GM21529 (cell line): Measurements from ENCODE around the gene YWHAH.
"Not testable (repeated sequence)": the region's sequence is repeated elsewhere in the genome, so short reads cannot be mapped to it uniquely, and the experiment has no call there.

Experiments used
- ATAC-seq: cut with Tn5 transposase; IDR thresholded peaks from one replicate; pipeline ENCODE4 v1.9.1; 2021; ENCODE audit not compliant: unreplicated experiment

YWHAH gene

GRCh38 chr22:31977141-31977841 lies 33.0 kb downstream of the YWHAH start:
- ATAC-seq = no peak

DNA sequence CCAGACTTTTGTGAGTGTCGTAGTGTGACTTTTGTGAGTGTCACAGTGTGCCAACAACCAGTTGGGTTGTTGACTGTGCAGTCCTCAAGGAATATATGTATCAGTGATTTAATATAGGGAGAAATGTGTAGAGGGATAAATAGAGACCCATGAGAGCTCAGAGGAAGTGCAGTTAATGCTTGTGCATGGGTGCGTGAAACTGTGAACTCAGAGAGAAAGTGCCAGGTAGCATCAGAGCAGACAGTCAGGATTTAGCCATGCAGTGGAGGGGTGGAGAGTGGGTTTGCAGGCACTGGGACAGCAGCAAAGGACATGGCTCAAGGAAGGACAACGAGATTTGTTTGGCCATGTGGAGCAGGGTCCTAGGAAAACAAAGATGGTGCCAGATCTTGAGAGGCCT lies 33.6 kb downstream of the YWHAH start:
- ATAC-seq = no peak

GRCh38 chr22:31980628-31981027 lies 36.3 kb downstream of the YWHAH start:
- ATAC-seq = no peak

- ATAC-seq = not testable (repeated sequence)
Observed at GRCh38 chr22:31981976-31982375, 37.6 kb downstream of the YWHAH start.

DNA sequence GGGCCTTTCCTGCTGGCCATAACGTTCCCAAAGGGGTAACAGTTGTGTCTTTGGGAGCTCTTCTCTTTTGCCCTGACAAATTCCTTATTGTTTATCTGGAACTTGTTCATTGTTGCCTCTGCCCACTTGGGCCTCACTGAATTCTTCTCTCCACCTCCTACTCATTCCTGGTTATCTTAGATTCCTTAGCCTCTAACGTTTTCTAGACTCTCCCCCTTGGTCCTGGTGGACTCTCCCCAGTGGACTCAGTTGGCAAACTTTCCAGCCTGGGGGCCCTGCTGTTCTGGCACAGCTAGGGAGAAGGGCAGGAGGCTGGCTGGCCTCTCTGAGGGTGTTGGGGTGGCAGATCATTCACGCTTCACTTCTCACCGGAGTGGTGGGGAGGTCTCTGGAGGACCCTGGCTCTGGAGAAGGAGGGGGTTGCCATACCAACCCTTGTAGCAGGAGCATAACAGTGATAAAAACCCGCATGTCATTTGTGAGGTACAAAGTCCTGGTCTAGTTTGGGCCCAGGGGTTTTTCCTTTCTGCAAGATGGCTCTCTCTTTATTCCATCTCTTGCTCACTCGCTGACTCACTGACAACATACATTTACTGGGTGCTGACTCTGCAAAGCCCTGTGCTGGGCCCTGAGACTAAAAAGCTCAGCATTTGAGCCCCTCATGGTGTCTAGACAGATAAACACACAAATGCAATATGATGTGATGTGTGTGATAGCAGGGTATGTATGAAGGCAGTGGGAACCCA lies 39.7 kb downstream of the YWHAH start:
- no peak for ATAC-seq

GRCh38 chr22:31987218-31987617 lies 42.9 kb downstream of the YWHAH start:
- no peak for ATAC-seq

DNA sequence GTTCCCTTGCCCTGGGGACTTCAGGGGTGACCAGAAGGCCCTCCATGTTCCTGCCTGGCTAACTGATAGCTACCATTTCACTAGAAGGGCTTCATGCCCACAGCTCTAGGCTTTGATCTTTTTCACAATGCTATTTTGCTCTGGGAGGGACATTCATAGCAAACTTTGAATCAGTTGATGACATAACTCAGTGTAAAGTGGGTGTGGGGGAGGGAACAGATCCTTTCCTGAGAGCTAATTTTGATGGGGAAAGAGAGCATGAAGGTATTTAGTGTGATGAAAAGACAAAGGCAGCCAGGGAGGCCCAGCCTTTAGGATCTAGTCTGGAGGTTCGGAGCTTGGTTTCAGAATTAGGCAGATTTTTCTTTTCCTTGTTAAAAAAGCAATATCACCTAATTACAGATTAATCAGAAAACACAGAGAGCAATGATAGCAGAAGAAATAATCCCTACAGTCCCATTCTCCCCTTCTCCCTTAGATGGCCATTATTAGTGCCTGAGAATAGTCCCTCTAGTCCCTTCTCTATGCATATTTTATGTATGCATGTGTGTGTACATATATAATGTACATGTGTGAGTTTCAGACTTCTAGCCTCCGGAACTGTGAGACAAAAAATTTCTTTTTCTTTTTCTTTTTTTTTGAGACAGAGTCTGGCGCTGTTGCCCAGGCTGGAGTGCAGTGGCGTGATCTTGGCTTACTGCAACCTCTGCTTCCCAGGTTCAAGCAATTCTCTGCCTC lies 46.9 kb downstream of the YWHAH start:
- no peak for ATAC-seq

- no peak for ATAC-seq
Observed at GRCh38 chr22:31995046-31995445, 50.7 kb downstream of the YWHAH start.

DNA sequence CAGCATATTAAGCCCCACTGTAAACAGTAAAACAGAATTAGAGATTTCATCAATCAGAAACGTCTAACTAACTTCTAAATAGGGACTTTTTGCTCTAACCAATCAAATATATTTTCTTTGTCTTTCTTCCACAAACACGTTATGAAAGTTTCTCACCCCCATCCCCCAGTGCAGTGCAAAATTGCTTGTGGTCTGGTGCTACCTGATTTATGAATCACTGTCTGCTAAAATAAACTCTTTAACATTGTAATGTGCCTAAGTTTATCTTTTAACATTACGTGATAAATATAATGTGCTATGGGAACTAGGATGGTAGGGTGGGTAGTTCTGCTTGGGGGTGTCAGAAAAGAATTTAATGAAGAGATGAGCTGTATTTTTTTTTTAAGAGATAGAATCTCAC lies 51.5 kb downstream of the YWHAH start:
- no peak for ATAC-seq

GRCh38 chr22:31998784-31999385 lies 54.5 kb downstream of the YWHAH start:
- no peak for ATAC-seq

DNA sequence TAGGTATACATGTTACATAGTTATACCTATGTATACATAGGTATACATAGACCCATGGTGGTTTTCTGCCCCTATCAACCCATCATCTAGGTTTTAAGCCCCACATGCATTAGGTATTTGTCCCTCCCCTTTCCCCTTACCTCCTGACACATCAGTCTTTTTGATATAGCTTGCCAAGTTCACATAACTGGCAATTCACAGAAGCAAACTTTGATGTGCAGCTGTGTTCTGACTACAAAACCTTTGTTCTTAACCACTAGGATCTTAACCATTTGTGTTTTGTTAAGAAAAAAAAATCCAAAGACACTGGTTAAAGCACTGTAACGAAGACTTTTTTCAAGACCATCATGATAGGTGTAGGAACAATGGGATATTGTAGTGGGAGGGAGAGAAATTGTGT lies 55.8 kb downstream of the YWHAH start:
- no peak for ATAC-seq

DNA sequence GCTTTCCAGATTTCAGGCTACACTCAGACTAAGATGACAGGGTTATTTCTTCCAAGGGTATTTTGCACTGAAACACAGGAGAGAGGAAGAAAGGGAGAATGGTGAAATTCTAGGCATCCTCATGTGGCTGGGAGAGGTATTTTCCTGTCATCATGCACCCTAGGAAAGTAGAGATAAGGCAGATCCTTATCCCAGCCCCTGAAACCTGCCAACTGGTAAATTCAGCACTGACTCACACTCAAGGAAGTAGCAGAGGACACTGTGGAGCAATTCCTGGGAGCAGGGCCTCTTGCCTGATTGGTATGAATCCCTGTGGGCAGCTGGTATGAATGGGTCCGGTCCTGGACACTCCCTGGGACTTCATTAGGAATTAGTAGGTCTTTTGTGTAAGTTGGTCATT lies 61.1 kb downstream of the YWHAH start:
- ATAC-seq = no peak
